HG02623 (cell line): ENCODE results near the gene MAD1L1.
"Not testable (repeated sequence)": the region's sequence is repeated elsewhere in the genome, so short reads cannot be mapped to it uniquely, and the experiment has no call there.

Source experiments
- ATAC-seq: cut with Tn5 transposase; IDR thresholded peaks from one replicate; pipeline ENCODE4 v1.9.1; 2021; ENCODE audit warnings: moderate library complexity; ENCODE audit not compliant: unreplicated experiment

MAD1L1 gene

GRCh38 chr7:1977059-1977875 lies 255.5 kb downstream of the MAD1L1 start:
- ATAC-seq, result no peak

GRCh38 chr7:1976521-1976920 lies 256.2 kb downstream of the MAD1L1 start:
- ATAC-seq, result not testable (repeated sequence)

- ATAC-seq, result no peak
Observed at GRCh38 chr7:1975581-1975980, 257.2 kb downstream of the MAD1L1 start.

- no peak for ATAC-seq
Observed at GRCh38 chr7:1975179-1975578, 257.6 kb downstream of the MAD1L1 start.

GRCh38 chr7:1974290-1975101 lies 258.2 kb downstream of the MAD1L1 start:
- no peak for ATAC-seq

- ATAC-seq, result no peak
Observed at GRCh38 chr7:1973321-1974251, 259.2 kb downstream of the MAD1L1 start.

GRCh38 chr7:1972744-1973143 lies 260.0 kb downstream of the MAD1L1 start:
- ATAC-seq, result no peak

- ATAC-seq, result no peak
Observed at GRCh38 chr7:1971946-1972654, 260.6 kb downstream of the MAD1L1 start.

- ATAC-seq, result no peak
Observed at GRCh38 chr7:1970895-1971294, 261.9 kb downstream of the MAD1L1 start.

- not testable (repeated sequence) for ATAC-seq
Observed at GRCh38 chr7:1970285-1970660, 262.5 kb downstream of the MAD1L1 start.

- ATAC-seq, result no peak
Observed at GRCh38 chr7:1969459-1970284, 263.1 kb downstream of the MAD1L1 start.

GRCh38 chr7:1968397-1969111 lies 264.2 kb downstream of the MAD1L1 start:
- ATAC-seq, result no peak

GRCh38 chr7:1967512-1968396 lies 265.0 kb downstream of the MAD1L1 start:
- no peak for ATAC-seq

GRCh38 chr7:1966631-1967200 lies 266.0 kb downstream of the MAD1L1 start:
- no peak for ATAC-seq

GRCh38 chr7:1965579-1966294 lies 267.0 kb downstream of the MAD1L1 start:
- ATAC-seq, result no peak

GRCh38 chr7:1964913-1965578 lies 267.7 kb downstream of the MAD1L1 start:
- ATAC-seq, result no peak
